HG02943 (cell line): Measurements from ENCODE around the gene UBE2G2.

Source experiments
- ATAC-seq: cut with Tn5 transposase; IDR thresholded peaks from one replicate; pipeline ENCODE4 v1.9.1; 2021; ENCODE audit warnings: mild to moderate bottlenecking, low read depth, moderate library complexity; ENCODE audit not compliant: unreplicated experiment

Gene UBE2G2, protein sequence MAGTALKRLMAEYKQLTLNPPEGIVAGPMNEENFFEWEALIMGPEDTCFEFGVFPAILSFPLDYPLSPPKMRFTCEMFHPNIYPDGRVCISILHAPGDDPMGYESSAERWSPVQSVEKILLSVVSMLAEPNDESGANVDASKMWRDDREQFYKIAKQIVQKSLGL

GRCh38 chr21:44801468-44802395 is at the start of gene UBE2G2:
UBE2G2 (minus strand) TSS chr21:44801820; CDS start chr21:44801748, 72 bp downstream.
- peak; percentile 68 for ATAC-seq

GRCh38 chr21:44850905-44851657 is 49.5 kb upstream of the UBE2G2 start:
- ATAC-seq, result no peak

- no peak for ATAC-seq
These were observed 48.7 kb upstream of the UBE2G2 start for GRCh38 chr21:44850208-44850800.

- no peak for ATAC-seq
These were observed 48.1 kb upstream of the UBE2G2 start for GRCh38 chr21:44849616-44850130.

DNA sequence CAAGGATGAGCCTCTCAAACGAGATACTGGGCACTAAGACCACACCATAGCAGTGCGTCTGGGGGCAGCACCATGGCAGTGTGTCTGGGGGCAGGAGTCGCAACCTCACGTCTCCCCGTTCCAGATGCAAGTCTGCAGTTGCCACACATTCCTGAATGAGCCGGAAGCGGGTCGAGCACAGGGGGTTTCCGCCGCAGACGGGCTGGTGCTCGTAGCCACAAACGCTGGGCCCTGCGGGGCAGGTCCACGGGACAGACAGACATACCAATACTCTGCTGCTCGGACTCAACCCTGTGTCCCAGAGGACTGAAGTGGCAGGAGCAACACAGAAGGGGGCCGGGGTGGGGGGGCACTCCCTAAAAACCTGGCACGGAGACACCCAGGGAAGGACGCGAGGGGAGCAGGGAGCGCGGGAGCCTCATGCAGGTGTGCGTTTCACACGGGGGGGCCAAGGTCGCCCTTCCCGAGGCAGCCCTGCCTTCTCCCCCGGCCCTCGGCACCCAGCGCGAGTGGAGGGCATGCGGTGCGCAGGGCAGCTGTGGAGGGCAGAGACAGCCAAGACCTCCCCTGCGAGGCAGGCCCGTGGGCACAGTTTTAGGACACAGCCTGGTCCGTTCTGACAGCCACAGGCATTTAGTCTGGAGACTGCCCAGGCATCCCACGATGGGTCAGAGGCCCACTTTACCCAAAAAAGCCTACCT is 47.4 kb upstream of the UBE2G2 start:
- no peak for ATAC-seq

DNA sequence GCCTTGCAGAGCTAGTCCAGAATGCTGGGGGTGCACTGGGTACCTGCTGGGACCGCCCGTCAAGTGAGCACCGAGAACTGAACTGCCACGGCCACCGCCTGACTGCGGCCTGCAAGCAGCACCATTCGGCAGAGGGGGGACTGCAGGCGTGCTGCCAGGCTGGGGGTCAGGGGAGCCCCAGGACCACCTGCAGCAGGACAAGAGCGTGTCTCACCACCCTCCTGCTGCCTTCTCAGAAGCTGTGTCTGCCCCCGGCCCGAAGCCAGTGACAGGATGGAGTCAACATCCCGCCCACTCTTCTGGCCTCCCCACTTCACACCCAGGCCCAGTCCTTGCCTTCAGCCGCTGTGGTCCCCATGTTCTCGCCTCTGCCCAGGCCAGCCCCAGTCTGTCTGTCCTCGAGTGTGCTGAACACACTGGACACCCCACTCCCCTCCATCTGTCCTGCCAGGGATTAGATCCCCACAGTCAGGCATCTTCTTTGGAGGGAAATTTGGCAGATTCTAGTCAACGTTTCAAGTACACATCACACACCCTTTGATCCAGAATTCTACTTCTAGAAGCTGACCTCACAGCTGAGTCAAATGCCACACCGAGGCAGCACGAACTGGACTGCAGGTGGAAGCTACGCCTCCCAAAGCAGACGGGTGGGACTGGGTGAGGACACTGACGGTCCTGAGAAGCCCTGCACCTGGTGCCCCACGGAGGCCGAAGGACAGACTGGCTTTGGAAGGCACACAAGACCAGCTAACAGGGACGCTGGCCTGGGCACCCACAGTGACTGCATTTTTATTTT is 45.8 kb upstream of the UBE2G2 start:
- ATAC-seq, result no peak

GRCh38 chr21:44846485-44847260 is 45.1 kb upstream of the UBE2G2 start:
- no peak for ATAC-seq

DNA sequence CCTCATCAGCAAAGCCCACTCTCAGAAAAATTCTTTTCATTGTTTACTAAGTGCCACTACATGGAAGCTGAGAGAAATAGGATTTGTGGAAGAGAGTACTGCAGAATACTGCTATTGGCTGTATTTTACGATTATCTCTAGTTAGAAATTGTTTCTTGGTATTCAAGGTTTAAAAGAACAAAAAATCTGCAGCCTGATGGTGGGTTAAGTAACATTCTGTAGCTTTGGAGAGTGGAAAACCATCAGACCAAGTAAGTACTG is 44.5 kb upstream of the UBE2G2 start:
- ATAC-seq, result no peak

- no peak for ATAC-seq
These were observed 44.0 kb upstream of the UBE2G2 start for GRCh38 chr21:44845418-44846223.

DNA sequence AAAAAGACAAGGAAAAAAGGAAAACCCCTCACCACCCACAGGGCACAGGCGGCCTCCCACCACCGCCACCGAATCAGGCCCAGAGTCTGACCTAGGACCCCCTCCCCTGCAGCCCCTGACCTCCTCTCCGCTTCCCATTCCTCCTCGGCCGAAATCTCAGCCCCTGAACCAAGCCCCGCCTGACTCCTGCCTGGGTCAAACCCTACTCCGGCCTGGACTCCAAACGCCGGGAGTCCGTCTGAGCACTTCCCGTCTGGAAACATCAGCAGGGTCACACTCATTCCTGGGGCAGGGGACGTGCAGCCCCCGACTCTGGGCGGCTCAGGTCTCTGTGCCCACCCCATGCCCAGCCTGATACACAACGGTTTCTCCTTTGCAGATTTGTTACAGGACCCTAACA is 42.6 kb upstream of the UBE2G2 start:
- ATAC-seq, result no peak

DNA sequence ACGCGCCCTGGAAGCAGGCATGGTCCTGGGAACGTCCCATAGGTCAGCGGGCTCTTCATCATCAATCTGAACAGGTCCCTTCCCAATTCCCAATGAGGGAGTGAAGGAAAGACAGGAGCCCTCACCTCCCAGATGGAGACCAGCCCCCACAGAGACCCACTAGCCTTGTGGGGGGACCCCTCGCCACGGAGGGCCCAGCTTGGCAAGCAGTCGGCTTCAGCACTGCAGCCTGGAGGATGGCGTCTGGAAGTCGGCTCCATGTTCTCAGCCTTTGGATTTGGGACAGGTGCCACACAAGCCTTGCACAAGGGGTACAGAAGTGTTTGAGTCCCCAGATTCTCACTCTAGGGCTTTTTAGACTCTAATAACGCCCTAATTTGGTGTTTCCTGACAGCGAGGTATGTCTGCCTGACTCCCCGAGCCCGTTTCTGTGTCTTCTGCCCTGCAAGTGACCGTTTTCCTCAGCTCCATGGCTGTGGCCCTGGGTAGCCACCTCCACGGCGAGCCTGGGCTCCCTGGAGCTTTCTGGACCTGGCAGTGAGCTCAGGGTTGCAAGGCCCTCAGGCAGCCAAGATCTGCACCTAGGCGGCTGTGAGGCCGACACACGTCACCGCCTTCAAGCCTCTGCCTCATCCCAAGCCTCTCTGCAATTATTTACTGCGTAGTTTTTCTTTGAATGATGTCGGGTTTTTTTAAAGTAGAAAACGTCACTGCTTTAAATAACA is 41.3 kb upstream of the UBE2G2 start:
- no peak for ATAC-seq

DNA sequence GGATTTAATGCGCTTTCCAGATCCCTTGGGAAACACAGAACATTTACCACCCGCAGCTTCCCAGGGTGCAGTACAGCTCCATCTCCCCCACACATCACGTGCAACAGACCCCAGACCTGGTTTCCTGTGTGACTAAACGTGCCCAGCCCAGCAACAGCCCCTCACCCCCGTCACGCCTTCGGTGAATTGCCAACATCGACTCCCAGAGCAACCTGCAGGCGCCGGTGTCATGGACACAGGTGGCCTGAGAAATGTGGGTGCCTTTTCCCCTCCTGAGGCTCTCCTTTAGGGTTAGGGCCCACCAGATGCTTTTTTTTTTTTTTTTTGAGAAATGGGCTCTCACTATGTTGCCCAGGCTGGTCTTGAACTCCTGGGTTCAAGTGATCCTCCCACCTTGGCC is 40.5 kb upstream of the UBE2G2 start:
- ATAC-seq, result no peak

- ATAC-seq, result no peak
These were observed 39.2 kb upstream of the UBE2G2 start for GRCh38 chr21:44840771-44841170.

DNA sequence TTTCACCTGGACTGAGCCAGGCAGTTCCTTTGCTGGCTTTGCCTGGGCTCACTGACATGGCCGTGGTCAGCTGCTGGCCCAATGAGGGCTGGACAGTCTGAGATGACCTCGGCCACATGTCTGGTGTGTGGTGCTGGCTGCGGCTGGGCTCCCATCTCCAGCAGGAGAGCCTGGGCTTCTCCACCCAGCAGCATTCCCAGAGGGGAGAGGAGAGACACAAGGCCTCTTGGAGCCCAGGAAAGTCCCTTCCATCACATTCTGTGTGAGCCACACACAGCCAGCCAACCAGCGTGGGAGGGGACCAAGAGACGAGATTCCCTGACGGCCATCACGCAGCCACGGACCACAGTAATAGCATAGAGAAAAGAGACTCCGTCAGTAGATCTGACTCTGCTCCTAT is 37.3 kb upstream of the UBE2G2 start:
- ATAC-seq, result no peak

GRCh38 chr21:44838039-44838895 is 36.6 kb upstream of the UBE2G2 start:
- ATAC-seq, result no peak

DNA sequence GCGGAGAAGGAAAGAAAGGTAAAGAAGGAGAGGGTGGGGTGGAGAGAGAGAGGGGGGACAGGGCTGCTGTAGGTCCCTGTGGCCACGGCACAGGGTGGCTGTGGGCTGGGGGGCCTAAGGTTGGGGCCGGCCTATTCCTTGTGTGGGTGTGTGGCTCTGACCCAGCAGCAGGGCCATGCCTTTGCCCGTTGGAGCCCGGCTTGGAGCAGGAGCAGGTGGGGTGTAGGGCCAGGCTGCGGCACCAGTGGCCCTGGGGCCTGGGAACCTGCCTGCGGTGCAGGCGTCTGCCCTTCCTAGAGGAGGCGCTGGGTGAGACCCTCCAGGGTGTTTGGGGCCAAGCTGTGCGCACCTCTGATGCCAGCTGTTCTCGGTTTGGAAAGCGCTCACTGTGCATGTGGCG is 35.9 kb upstream of the UBE2G2 start:
- no peak for ATAC-seq
